M059J (cell line): ENCODE data around the gene FYCO1. TPM values are rescaled to one million over a fixed set of nuclear protein-coding genes. Genes with fewer than 3 reads are reported as not detected.

Source experiments
- DNase-seq: peaks from one replicate; pipeline ENCODE4 v3.0.0-alpha.2; 2012; ENCODE audit warnings: low read depth
- total RNA-seq: library from RNA; depleted of rRNA; stranded (reverse); fragments of >200 nt; shearing (Covaris generic); gene quantifications from 2 replicates; pipeline ENCODE4 v1.2.3, GENCODE V29; 2014

Gene FYCO1
- total RNA-seq, 1 experiment from 2014 or later, result 7.8 TPM

- no peak for DNase-seq
These were observed 52.3 kb downstream of the FYCO1 start, which contains the start of gene CXCR6 for GRCh38 chr3:45943207-45943846. Gene CXCR6 (plus strand): TSS chr3:45943464. CDS start chr3:45946482, 3,018 bp downstream.

- no peak for DNase-seq
These were observed 53.4 kb downstream of the FYCO1 start for GRCh38 chr3:45942051-45942825.

DNA sequence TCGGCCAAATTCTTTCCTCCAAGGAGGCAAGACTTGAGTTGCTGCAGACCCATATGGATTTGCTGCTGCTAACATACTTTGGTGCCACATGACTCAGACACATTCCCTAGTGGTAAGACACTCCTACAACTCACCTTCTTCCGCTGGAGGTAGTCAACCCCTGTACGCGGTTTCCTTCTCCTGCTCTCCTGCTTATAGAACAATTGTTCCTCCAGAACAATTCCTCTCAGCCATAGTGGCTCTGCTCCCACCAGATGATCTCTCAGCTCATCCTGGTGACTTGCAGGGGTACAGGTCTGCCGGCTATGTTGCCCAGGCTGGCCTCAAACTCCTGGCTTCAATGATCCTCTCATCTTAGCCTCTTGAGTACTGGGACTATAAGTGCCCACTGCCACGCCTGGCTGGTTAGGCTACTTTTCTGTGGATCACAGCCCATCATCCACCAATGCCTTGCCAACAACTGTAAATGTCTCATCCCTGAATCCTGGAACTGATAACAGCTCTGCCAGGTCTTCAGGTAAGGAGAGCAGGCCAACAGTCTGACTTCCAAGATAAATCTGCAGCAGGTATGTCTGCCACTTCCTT is 54.8 kb downstream of the FYCO1 start:
- no peak for DNase-seq

GRCh38 chr3:45940004-45940780 is 55.4 kb downstream of the FYCO1 start:
- no peak for DNase-seq

GRCh38 chr3:45939341-45939771 is 56.3 kb downstream of the FYCO1 start:
- peak; percentile 22 for DNase-seq

DNA sequence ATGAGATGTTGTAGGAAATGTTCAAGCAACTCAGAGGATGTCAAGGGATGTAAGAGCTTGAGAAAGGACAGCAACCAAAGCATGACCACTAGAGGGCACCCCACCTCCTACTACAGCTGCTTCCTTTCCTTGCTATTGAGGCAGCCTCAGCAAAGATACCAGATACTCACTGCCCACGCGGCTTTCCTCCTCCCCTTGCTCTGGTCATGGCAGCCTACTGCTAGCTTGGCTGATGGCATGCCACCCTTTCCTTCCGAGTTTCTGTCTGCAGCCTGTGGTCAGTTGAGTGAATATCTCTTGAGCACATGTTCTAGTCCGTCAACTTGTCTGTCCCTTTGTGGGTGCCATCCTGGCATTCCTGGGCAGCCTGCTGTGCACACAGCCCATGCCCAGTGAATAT is 56.8 kb downstream of the FYCO1 start:
- DNase-seq, result peak; percentile 79

DNA sequence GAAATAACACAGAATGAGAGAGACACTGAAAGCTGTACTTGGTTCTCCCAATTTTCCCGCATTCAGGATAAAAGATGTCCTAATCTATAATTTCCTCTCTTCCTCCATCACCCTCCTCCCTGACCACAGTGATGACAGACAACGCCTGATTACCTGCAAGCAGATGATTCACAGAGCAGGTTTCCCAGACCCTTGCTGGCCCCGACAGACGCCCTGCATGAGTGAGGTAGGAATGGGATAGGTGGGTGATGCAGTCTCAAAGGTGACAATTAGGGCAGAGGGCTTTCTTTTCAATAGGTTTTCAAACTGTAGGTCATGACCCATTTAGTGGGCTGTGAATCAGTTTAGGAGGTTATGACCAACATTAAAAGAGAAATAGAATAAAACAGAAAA is 57.6 kb downstream of the FYCO1 start:
- no peak for DNase-seq

- no peak for DNase-seq
These were observed 58.2 kb downstream of the FYCO1 start for GRCh38 chr3:45937206-45938042.

DNA sequence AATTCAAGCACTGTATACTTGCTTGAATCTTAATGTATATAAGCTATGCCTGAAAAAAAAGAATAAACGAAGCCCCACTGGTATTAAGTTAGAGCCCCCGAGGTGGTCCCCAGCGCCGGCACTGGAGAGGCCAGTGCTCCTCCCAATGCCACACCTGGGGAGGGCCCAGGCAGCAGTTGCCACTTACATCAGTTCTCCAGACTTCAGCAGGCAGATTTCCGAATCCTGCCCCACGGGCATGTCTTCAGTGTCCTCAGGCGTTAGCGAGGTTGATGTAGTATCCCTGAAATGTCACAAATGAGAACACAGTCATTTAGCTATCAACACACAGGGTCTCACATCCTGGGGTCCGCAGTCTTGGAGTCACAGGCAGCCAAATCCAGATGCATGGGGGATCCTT is 59.4 kb downstream of the FYCO1 start:
- no peak for DNase-seq

DNA sequence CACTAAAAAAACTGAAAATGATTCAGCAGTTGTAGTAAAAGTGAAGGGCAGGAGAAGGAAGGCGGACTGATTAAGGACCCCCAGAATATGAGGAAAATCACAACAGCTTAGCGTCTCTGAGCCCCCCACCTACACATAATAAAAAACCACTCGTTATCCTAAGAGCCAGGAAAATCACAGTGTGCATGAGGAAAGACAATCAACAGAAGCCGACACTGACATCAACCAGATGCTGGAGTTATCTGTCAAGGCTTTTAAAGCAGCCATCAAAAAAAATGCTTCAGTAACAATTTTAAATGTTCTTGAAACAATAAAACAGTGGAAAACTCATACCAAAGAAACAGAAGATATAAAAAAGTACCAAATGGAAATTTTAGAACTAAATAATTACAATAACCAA is 62.0 kb downstream of the FYCO1 start:
- no peak for DNase-seq

- no peak for DNase-seq
These were observed 63.5 kb downstream of the FYCO1 start for GRCh38 chr3:45932112-45932511.

GRCh38 chr3:45931496-45931895 is 64.1 kb downstream of the FYCO1 start:
- DNase-seq, result no peak

DNA sequence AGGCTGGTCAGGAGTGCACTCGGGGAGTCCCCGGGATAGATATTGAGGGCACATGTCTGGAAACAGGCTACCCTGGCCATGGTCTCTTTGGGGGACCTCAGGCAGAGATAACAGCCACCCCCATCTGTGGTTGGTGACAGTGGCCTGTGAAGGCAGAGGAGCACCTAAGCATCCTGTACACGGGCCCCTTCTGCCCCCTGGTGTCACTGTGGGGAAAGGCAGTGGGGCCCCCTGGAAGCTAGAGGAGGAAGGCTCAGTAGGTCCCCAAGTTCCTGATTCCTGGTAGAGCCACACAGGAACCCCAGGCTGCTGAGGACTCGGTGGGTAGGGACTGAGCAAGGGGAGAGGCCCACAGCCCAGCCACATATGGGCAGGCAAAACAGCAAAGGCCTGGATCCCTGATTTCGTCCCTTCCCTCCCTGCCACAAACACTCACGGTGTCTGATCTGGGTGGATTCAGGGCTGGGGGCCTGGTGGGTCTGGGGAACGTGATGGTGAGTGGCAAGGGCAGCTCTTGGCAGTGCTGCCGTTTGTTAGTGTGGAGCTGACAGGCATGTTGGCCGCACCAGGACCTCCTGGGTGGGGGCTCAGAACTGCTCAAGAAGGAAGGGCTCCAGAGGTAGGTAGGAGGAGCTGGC is 66.5 kb downstream of the FYCO1 start:
- DNase-seq, result peak; percentile 18

GRCh38 chr3:45927881-45928280 is 67.7 kb downstream of the FYCO1 start:
- DNase-seq, result peak; percentile 12

DNA sequence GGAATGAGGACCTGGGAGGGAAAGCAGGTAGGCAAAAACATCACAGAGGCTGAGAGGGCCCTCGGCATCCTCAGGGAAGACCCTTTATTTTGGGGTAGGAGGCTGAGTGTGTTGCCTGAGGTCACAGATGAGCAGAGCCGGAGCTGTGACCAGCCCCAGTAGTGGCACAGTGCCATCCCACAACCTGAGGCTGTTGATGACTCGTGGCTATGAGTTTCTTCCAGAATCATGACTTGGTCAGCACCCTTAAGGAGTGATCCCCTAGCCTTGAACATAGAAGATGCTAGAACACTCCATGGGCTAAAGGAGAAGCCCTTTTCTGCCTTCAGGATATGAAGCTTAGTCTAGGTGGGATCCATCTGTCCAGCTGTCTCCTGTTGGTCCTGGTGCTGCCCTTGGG is 71.9 kb downstream of the FYCO1 start:
- DNase-seq, result peak; percentile 58

GRCh38 chr3:45922950-45923590 is 72.6 kb downstream of the FYCO1 start:
- no peak for DNase-seq

- DNase-seq, result no peak
These were observed 73.6 kb downstream of the FYCO1 start for GRCh38 chr3:45922039-45922326.

- DNase-seq, result no peak
These were observed 74.2 kb downstream of the FYCO1 start for GRCh38 chr3:45921158-45922038.

DNA sequence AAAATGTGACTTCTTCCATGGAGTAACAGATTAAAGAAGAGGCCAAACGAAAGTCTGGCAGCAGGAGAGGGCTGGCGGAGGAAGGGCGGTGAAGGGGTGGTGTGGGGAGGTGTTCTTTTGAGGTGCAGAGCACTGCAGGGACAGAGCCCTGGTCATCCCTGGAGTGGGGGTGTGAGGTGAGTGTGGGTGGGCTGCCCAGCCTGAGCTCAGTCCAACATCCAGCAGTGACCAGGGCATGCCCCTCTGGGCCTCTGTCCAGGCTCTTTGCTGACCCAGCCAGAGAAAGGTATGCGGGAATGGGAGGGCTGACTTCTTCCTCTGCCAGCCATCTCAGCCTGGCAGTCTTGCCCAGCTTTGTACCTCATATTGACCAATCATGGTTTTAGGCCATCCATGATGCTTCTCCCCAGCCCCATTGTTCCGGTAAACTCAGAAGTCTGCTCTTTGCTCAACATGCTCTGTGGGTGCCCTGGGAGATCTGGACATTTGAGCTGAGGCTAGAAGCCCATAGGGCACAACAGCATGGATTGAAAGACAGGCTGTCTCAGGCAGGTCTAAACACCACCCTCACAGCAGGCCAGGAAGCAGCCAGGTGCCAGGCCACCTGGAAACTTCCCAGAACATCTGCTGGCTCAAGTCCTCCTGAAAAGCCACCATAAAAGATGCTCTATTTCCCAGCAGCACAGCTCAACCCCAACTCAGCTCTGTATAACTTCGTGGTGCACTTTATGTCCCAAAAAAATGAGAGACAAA is 78.3 kb downstream of the FYCO1 start:
- no peak for DNase-seq
